K562 (cell line): ENCODE results near the gene KMT2E. TPM values are rescaled to one million over a fixed set of nuclear protein-coding genes. Genes with fewer than 3 reads are reported as not detected.

ENCODE experiments used
- CAMTA2 ChIP-seq: fragments of 250-450 bp; sonication (Bioruptor Pico); conservative IDR thresholded peaks from 2 replicates; pipeline ENCODE4 v1.5.1; 2022
- DMBX1 ChIP-seq: fragments of 250-450 bp; sonication (Bioruptor Pico); IDR thresholded peaks from 2 replicates; pipeline ENCODE4 v1.8.0; 2022; ENCODE audit warnings: inconsistent platforms, mild to moderate bottlenecking, moderate library complexity, borderline replicate concordance
- ELF2 ChIP-seq: fragments of 250-450 bp; sonication (Bioruptor Pico); IDR thresholded peaks from 2 replicates; pipeline ENCODE4 v1.5.0; 2021; ENCODE audit warnings: mild to moderate bottlenecking
- ELF4 ChIP-seq: fragments of 450-650 bp; formaldehyde crosslinking; IDR thresholded peaks from 2 replicates; pipeline ENCODE4 v1.4.0; 2022; ENCODE audit warnings: missing genetic modification characterization
- ERF ChIP-seq: fragments of 450-650 bp; formaldehyde crosslinking; IDR thresholded peaks from 2 replicates; pipeline ENCODE4 v1.4.0; 2020; ENCODE audit warnings: mild to moderate bottlenecking, mixed read lengths
- ETS2 ChIP-seq: IDR thresholded peaks from 2 replicates; pipeline ENCODE4 v1.6.1; 2016; ENCODE audit warnings: borderline replicate concordance, missing genetic modification characterization, mild to moderate bottlenecking, moderate library complexity, missing compliant biosample characterization; ENCODE audit not compliant: poor library complexity, severe bottlenecking
- EZH2 ChIP-seq: IDR thresholded peaks from 2 replicates; pipeline ENCODE4 v1.6.1; 2012; ENCODE audit warnings: low read depth, mild to moderate bottlenecking, inconsistent platforms, low read length, borderline replicate concordance
- HDAC6 ChIP-seq: IDR thresholded peaks from 2 replicates; pipeline ENCODE4 v1.6.1; 2012; ENCODE audit warnings: low read depth, mild to moderate bottlenecking, control low read depth, inconsistent platforms, low read length, moderate library complexity
- HDAC8 ChIP-seq: fragments of 450-650 bp; IDR thresholded peaks from 2 replicates; pipeline ENCODE4 v1.6.1; 2016; ENCODE audit warnings: mild to moderate bottlenecking, missing genetic modification characterization, moderate library complexity, missing compliant biosample characterization
- HIVEP1 ChIP-seq: fragments of 250-450 bp; sonication (Bioruptor Pico); IDR thresholded peaks from 2 replicates; pipeline ENCODE4 v1.4.0; 2020; ENCODE audit warnings: mild to moderate bottlenecking
- MAZ ChIP-seq, 2 experiments: fragments of 450-650 bp in 1 of 2; sonication (generic) in 1 of 2; formaldehyde crosslinking; IDR thresholded peaks in 1 of 2; conservative IDR thresholded peaks in 1 of 2; 2 replicates each; pipeline versions ENCODE4 v1.4.0 to v1.5.0; 2020; ENCODE audit warnings: mild to moderate bottlenecking in 1 of 2, missing genetic modification reagents in 1 of 2
- NFIC ChIP-seq: fragments of 450-650 bp; IDR thresholded peaks from 2 replicates; pipeline ENCODE4 v1.6.1; 2017; ENCODE audit warnings: mild to moderate bottlenecking, inconsistent platforms
- PRPF4 ChIP-seq: fragments of 200-400 bp; formaldehyde crosslinking; IDR thresholded peaks from one replicate; pipeline ENCODE4 v1.6.1; 2017; ENCODE audit warnings: low read length, low read depth, mild to moderate bottlenecking; ENCODE audit not compliant: insufficient read depth, poor library complexity, severe bottlenecking
- RBM15 ChIP-seq: fragments of 200-400 bp; formaldehyde crosslinking; IDR thresholded peaks from 2 replicates; pipeline ENCODE4 v1.6.1; 2018; ENCODE audit warnings: mild to moderate bottlenecking, low read length, moderate library complexity; ENCODE audit not compliant: insufficient read depth
- RUNX1 ChIP-seq: sonication (generic); IDR thresholded peaks from 2 replicates; pipeline ENCODE4 v1.6.1; 2016; ENCODE audit warnings: antibody characterized with exemption, low read depth
- SP1 ChIP-seq: sonication (generic); formaldehyde crosslinking; IDR thresholded peaks from 2 replicates; pipeline ENCODE4 v1.8.1; 2022; ENCODE audit warnings: mild to moderate bottlenecking, missing genetic modification reagents
- ZNF311 ChIP-seq: fragments of 250-450 bp; sonication (Bioruptor Pico); IDR thresholded peaks from 2 replicates; pipeline ENCODE4 v1.4.0; 2020; ENCODE audit warnings: mild to moderate bottlenecking, moderate library complexity
- ZNF41 ChIP-seq: fragments of 250-450 bp; sonication (Bioruptor Pico); conservative IDR thresholded peaks from 2 replicates; pipeline ENCODE4 v1.4.0; 2020; ENCODE audit warnings: mild to moderate bottlenecking
- polyA plus RNA-seq, 8 experiments: library from polyadenylated mRNA; depleted of rRNA in 4 of 8; stranded (reverse) in 5 of 8; unstranded in 3 of 8; fragments of >200 nt; fragmentation: Nextera tagmentation in 2 of 8; fragmentation: Illumina TruSeq in 1 of 8; extraction: Ambion mirVana in 2 of 8; extraction: Trizol in 1 of 8; gene quantifications; 2 replicates each; pipeline versions ENCODE4 v1.2.1 to v1.2.3, GENCODE V29; 2011 to 2014; ENCODE audit warnings: inconsistent platforms in 1 of 8, missing spikeins in 1 of 8
- total RNA-seq, 7 experiments: library from RNA; depleted of rRNA in 6 of 7; stranded (reverse); fragments of >200 nt in 6 of 7; fragmentation: Illumina TruSeq in 2 of 7; extraction: Trizol in 2 of 7; gene quantifications; 2 replicates each; pipeline versions ENCODE4 v1.2.1 to v1.2.3, GENCODE V29; 2011 to 2021; ENCODE audit warnings: low replicate concordance in 1 of 7
- TF ChIP-seq, protein P1 (sequence below): fragments of 200-800 bp; sonication (Bioruptor generic); IDR thresholded peaks from 2 replicates; pipeline ENCODE4 v1.6.1; 2017; ENCODE audit warnings: missing genetic modification characterization, missing compliant biosample characterization
- TF ChIP-seq, protein P2 (sequence below): sonication (generic); formaldehyde crosslinking; IDR thresholded peaks from 2 replicates; pipeline ENCODE4 v1.9.0; 2022; ENCODE audit warnings: mild to moderate bottlenecking, missing genetic modification reagents
- TF ChIP-seq, protein P3 (sequence below): IDR thresholded peaks from 2 replicates; pipeline ENCODE4 v1.6.1; 2016; ENCODE audit warnings: missing genetic modification characterization, missing compliant biosample characterization
- TF ChIP-seq, protein P4 (sequence below): IDR thresholded peaks from 3 replicates; pipeline ENCODE4 v1.6.1; 2011; ENCODE audit warnings: borderline replicate concordance, mild to moderate bottlenecking; ENCODE audit not compliant: insufficient read length, insufficient read depth

The KMT2E gene
- total and polyA plus RNA-seq, 9 of the 15 experiments (the other 6 are each of a cell fraction or from before 2014, with no cell fraction given), result 8.9 to 55.3 (median 38.1) TPM

DNA sequence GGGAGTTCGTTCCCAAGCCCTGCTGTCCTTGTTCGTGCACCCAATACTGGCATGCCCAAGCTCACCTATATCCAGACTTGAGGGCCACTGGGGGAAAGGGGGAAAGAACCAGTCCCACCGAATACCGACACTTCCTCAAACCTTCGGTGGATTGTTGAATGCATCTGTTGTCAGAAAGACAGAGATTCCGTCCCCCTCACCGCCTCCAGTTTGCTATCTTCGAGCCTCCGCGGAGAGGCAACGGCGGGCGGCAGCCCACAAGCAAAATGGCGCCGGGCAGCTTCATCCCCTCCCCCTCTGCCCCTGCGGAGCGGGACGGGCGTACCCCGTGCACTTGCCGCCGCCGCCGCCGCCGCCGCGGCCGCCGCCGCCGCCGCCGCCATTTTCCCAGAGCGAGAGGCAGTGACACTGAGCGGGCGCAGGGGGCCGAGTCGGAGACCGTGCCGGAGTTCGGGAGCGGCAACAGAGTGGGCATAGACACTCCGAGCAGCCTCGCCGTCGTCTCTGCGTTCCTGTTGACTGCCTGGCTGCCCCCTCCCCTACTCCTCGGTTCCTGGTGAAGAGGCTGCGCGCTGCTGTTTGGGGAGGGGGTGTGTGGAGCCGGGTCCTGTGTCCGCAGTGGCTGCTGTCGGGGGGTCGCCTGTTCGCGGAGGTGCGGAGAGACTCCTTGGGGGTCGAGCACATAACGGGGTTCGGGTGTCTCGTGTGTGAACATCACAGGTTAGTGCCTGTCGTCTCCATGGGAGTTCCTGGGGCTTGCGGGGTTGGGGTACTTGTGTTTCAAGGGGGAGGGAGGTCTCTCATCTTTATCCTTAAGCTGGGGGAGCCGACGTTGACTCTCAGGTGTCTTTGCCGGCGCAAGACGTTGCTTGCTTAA, at the start of gene KMT2E (continued):
- TF ChIP-seq HDAC6 (no peak), MAZ (CRISPR knock-in tag; conservative IDR thresholded peaks at IDR 0.05 in 1 of 2, IDR thresholded peaks at IDR 0.05 in 1 of 2) (peak in 1 of 2 experiments; percentile 90), ZNF311 (CRISPR knock-in tag) (peak; percentile 58), RUNX1 (no peak), NFIC (0 out of 2 replicates have a peak, but pooled peaks have one; percentile 2), HDAC8 (tag) (peak; percentile 90), DMBX1 (peak; percentile 56; the same call in 1 of the 2 replicates), ZNF41 (peak; percentile 61; the same call in 1 of the 2 replicates), RBM15 (no peak), ELF2 (peak; percentile 73; the same call in 1 of the 2 replicates), ETS2 (tag) (peak; percentile 56), EZH2 (no peak), ERF (peak; percentile 85; the same call in 1 of the 2 replicates), ELF4 (CRISPR knock-in tag) (peak; percentile 88), PRPF4 (peak; percentile 52), SP1 (CRISPR knock-in tag) (peak; percentile 41; the same call in 1 of the 2 replicates), CAMTA2 (CRISPR knock-in tag) (0 out of 2 replicates have a peak, but pooled peaks have one; percentile 62), HIVEP1 (CRISPR knock-in tag) (peak; percentile 81; the same call in 1 of the 2 replicates)
- TF ChIP-seq, protein P1, sequence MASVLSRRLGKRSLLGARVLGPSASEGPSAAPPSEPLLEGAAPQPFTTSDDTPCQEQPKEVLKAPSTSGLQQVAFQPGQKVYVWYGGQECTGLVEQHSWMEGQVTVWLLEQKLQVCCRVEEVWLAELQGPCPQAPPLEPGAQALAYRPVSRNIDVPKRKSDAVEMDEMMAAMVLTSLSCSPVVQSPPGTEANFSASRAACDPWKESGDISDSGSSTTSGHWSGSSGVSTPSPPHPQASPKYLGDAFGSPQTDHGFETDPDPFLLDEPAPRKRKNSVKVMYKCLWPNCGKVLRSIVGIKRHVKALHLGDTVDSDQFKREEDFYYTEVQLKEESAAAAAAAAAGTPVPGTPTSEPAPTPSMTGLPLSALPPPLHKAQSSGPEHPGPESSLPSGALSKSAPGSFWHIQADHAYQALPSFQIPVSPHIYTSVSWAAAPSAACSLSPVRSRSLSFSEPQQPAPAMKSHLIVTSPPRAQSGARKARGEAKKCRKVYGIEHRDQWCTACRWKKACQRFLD (CRISPR knock-in tag), result no peak
- TF ChIP-seq, protein P2, sequence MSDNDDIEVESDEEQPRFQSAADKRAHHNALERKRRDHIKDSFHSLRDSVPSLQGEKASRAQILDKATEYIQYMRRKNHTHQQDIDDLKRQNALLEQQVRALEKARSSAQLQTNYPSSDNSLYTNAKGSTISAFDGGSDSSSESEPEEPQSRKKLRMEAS (CRISPR knock-in tag), result peak; percentile 44
- TF ChIP-seq, protein P3, sequence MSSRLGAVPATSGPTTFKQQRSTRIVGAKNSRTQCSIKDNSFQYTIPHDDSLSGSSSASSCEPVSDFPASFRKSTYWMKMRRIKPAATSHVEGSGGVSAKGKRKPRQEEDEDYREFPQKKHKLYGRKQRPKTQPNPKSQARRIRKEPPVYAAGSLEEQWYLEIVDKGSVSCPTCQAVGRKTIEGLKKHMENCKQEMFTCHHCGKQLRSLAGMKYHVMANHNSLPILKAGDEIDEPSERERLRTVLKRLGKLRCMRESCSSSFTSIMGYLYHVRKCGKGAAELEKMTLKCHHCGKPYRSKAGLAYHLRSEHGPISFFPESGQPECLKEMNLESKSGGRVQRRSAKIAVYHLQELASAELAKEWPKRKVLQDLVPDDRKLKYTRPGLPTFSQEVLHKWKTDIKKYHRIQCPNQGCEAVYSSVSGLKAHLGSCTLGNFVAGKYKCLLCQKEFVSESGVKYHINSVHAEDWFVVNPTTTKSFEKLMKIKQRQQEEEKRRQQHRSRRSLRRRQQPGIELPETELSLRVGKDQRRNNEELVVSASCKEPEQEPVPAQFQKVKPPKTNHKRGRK (tag), result no peak
- TF ChIP-seq, protein P4, sequence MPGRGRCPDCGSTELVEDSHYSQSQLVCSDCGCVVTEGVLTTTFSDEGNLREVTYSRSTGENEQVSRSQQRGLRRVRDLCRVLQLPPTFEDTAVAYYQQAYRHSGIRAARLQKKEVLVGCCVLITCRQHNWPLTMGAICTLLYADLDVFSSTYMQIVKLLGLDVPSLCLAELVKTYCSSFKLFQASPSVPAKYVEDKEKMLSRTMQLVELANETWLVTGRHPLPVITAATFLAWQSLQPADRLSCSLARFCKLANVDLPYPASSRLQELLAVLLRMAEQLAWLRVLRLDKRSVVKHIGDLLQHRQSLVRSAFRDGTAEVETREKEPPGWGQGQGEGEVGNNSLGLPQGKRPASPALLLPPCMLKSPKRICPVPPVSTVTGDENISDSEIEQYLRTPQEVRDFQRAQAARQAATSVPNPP, result no peak
